Measurements from ENCODE around the gene DNAJC13. TPM values are rescaled to one million over a fixed set of nuclear protein-coding genes. Genes with fewer than 3 reads are reported as not detected.

Gene DNAJC13
- polyA plus RNA-seq, 1 experiment: 50.5 TPM

DNA sequence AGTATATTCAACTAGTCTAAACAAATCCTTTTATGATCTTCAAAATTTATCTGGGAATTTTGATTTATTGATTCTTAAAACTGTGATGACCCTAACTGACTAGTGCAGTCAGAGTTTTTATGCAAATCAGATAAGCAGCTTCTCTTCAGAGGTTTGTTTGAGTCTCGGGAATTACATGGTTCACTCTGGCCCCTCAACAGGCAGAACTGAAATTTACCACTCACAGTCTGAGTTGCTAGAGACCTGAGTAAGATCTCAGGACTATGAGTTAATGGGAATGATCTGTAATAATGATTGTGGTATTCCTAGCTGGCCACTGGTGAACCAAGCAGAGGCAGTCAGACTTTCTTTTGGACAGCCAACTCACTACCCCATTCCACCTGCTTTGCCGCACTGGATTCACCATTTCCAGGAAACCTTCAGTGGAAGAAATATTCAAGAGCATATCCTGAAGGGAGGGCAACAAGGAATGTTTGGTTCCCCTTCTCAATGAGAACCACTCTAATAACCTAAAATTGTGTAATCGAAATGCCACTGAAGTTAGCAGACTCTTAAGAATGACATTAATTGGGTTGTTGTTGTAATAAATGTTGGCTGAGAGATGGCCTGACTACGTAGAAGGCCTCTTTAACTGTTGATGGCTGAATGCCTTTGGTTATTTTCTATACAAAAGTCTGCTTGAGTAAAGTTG, 11.5 kb upstream of the DNAJC13 start:
- no peak for DNase-seq (ENCODE audit: low read depth, low spot score)
- POLR2A ChIA-PET: no interaction called here

DNA sequence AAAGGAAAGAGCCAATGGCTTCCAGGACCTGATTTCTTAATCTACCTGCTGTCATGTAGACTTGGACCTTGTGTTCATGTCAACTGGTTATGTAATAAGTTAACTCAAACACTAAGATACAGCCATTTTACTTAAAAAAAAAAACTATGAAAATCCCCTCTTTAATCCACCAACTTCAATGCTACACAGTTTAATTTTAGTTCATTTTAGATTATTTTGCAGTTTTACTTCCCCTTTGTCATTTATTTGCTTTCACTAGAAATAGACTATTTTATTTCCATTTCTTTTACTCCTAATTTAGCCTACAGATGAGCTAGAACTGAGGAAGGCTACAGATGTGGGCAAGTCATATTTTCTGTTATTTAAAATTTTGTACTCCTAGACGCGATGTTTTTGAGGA, 10.7 kb upstream of the DNAJC13 start:
- no peaks in the 10 kb centered on the region for H3K9me3 ChIP-seq (ENCODE audit: control insufficient read depth, insufficient read depth, low read length)
- H3K27me3 ChIP-seq (ENCODE audit: control insufficient read depth, insufficient read depth, low read length): peaks cover 3% of the 10 kb centered on the region
- DNase-seq (ENCODE audit: low read depth, low spot score): no peak
- H3K27ac ChIP-seq (ENCODE audit: low read depth, low read length): no peak overlapping the region
- TF ChIP-seq, protein P1, sequence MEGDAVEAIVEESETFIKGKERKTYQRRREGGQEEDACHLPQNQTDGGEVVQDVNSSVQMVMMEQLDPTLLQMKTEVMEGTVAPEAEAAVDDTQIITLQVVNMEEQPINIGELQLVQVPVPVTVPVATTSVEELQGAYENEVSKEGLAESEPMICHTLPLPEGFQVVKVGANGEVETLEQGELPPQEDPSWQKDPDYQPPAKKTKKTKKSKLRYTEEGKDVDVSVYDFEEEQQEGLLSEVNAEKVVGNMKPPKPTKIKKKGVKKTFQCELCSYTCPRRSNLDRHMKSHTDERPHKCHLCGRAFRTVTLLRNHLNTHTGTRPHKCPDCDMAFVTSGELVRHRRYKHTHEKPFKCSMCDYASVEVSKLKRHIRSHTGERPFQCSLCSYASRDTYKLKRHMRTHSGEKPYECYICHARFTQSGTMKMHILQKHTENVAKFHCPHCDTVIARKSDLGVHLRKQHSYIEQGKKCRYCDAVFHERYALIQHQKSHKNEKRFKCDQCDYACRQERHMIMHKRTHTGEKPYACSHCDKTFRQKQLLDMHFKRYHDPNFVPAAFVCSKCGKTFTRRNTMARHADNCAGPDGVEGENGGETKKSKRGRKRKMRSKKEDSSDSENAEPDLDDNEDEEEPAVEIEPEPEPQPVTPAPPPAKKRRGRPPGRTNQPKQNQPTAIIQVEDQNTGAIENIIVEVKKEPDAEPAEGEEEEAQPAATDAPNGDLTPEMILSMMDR (IDR thresholded peaks at IDR 0.05; ENCODE audit: low read depth, low read length): no peak
- ChIA-PET CTCF (interaction anchor here (1.0 to 1.4 kb wide), 3 partner anchors 9 to 64 kb away, joined by 3 to 5 read pairs (median 5); no protein-coding TSS in a partner anchor), POLR2A (no interaction called here)
- no peak overlapping the region for H3K4me3 ChIP-seq (ENCODE audit: low read depth, low read length)

More for the DNA sequence above, 11.5 kb upstream of the DNAJC13 start:
- Histone ChIP-seq H3K9me3 (ENCODE audit: control insufficient read depth, insufficient read depth, low read length) (no peaks in the 10 kb centered on the region), H3K27ac (ENCODE audit: low read depth, low read length) (no peak overlapping the region), H3K4me3 (ENCODE audit: low read depth, low read length) (no peak overlapping the region), H3K27me3 (ENCODE audit: control insufficient read depth, insufficient read depth, low read length) (peaks cover 3% of the 10 kb centered on the region)
- TF ChIP-seq, protein P1 (IDR thresholded peaks at IDR 0.05; ENCODE audit: low read depth, low read length): no peak
- CTCF ChIA-PET: interaction anchor here (1.0 to 1.2 kb wide), 3 partner anchors 57 to 64 kb away, joined by 5 to 6 read pairs (median 5); no protein-coding TSS in a partner anchor

DNA sequence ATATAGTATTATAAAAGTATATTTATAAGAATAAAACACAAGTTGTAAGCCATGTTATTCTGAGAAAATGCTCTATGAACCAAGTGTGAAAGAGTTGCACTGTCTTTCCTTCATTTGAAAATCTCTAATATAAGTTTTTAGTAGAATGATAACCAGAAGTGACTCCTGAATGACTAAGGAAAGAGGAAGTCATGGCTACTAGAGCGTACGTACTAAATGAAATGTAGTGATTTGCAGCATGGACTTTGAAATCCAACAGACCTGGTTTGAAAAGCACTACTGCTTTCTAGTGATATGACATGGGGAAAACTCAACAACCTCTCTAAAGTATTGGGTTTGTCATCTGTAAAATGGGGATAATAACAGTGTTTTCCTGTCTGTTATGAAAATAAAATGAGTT, 10.3 kb upstream of the DNAJC13 start:
- ChIA-PET CTCF (interaction anchor here (0.6 to 1.4 kb wide), 4 partner anchors 9 to 1391 kb away, joined by 3 to 5 read pairs (median 4); no protein-coding TSS in a partner anchor), POLR2A (no interaction called here)
- DNase-seq (ENCODE audit: low read depth, low spot score): no peak
- Histone ChIP-seq H3K9me3 (ENCODE audit: control insufficient read depth, insufficient read depth, low read length) (no peaks in the 10 kb centered on the region), H3K4me3 (ENCODE audit: low read depth, low read length) (no peak overlapping the region), H3K27ac (ENCODE audit: low read depth, low read length) (no peak overlapping the region), H3K27me3 (ENCODE audit: control insufficient read depth, insufficient read depth, low read length) (peaks cover 3% of the 10 kb centered on the region)
- TF ChIP-seq, protein P1 (IDR thresholded peaks at IDR 0.05; ENCODE audit: low read depth, low read length): no peak

DNA sequence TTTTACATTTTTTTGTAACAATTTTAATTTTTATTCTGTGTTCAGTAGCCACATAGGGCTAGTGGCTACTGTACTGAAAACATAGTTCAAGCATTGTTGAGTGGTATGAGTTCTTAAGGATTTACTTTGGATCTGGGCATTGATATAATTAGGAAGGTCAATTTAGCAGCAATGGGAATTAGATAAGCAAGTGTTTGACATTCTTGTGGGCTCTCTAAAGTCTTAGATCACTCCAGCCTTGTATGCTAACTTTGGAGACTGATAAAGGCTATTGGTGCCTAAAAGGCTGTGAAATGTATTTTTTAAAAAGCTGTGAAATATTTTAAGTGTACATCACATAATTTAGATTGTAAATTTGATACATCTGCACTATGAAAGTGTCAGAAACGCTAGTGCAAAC, 2.5 kb upstream of the DNAJC13 start:
- H3K9me3 ChIP-seq (ENCODE audit: control insufficient read depth, insufficient read depth, low read length): no peaks in the 10 kb centered on the region; the same call in 1 of the 2 replicates
- no peak for DNase-seq (ENCODE audit: low read depth, low spot score)
- no peak overlapping the region for H3K4me3 ChIP-seq (ENCODE audit: low read depth, low read length)
- ChIA-PET POLR2A (no interaction called here), CTCF (no interaction called here)
- TF ChIP-seq, protein P1 (IDR thresholded peaks at IDR 0.05; ENCODE audit: low read depth, low read length): no peak
- H3K27me3 ChIP-seq (ENCODE audit: control insufficient read depth, insufficient read depth, low read length): no peaks in the 10 kb centered on the region
- H3K27ac ChIP-seq (ENCODE audit: low read depth, low read length): no peak overlapping the region

DNA sequence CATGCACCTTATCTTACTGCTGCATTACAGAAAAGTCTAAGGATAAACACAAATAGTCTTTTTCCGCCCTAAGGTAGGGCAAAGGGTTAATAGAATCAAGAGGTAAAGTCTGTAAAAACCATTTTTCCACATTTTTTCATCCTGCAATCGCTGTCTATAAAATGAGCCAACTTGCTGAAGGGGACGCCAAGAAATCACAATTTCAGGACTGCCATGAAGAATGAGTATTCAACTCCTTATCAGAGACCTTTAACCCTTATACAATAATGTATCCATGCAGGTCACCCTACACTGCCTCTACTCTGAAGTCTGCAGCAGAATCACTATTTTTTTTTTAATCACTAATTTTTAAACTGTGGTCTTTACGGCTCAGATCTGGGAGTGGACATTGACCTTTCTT, 1.1 kb upstream of the DNAJC13 start:
- Histone ChIP-seq H3K4me3 (ENCODE audit: low read depth, low read length) (no peak overlapping the region), H3K9me3 (ENCODE audit: control insufficient read depth, insufficient read depth, low read length) (no peaks in the 10 kb centered on the region; the same call in 1 of the 2 replicates), H3K27me3 (ENCODE audit: control insufficient read depth, insufficient read depth, low read length) (no peaks in the 10 kb centered on the region), H3K27ac (ENCODE audit: low read depth, low read length) (no peak overlapping the region)
- ChIA-PET POLR2A (no interaction called here), CTCF (interaction anchor here (1.8 kb wide), 1 partner anchor 74 kb away, joined by 6 read pairs; no protein-coding TSS in a partner anchor)
- TF ChIP-seq, protein P1 (IDR thresholded peaks at IDR 0.05; ENCODE audit: low read depth, low read length): no peak
- no peak for DNase-seq (ENCODE audit: low read depth, low spot score)

Measured in AG04450 (cell line).